HS-27A (cell line): ENCODE measurements around the gene APOL6.
"Not testable (repeated sequence)": the region's sequence is repeated elsewhere in the genome, so short reads cannot be mapped to it uniquely, and the experiment has no call there.

ENCODE experiments used
- DNase-seq: peaks from one replicate; pipeline ENCODE4 v3.0.0-alpha.2; 2012; ENCODE audit warnings: low read depth, missing footprints

APOL6 gene

DNA sequence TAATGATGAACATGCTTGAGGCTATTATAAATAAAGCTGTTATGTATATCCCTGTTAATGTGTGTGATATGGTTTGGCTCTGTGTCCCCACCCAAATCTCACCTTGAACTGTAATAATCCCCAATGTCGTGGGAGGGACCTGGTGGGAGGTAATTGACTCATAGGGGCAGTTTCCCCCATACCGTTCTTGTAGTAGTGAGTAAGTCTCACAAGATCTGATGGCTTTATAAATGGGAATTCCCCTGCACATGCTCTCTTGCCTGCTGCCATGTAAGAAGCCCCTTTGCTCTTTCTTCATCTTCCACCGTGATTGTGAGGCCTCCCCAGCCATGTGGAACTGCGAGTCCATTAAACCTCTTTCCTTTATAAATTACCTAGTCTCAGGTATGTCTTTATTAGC is 31.2 kb downstream of the APOL6 start:
- not testable (repeated sequence) for DNase-seq

- DNase-seq = no peak
Measured at GRCh38 chr22:35681454-35682052, 33.3 kb downstream of the APOL6 start.

DNA sequence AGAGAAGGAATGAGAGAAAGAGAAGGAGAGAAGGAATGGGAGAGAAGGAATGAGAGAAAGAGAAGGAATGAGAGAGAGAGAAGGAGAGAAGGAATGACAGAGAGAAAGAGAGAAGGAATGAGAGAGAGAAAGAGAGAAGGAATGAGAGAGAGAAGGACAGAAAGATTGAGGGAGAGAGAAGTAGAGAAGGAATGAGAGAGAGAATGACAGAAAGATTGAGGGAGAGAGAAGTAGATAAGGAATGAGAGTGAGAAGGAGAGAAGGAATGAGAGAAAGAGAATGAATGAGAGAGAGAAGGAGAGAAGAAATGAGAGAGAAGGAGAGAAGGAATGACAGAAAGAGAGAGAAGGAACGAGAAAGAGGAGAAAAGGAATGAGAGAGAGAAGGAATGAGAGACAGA is 35.3 kb downstream of the APOL6 start:
- DNase-seq = no peak

- no peak for DNase-seq
Measured at GRCh38 chr22:35684270-35684700, 36.0 kb downstream of the APOL6 start.

GRCh38 chr22:35684732-35685131 is 36.5 kb downstream of the APOL6 start:
- no peak for DNase-seq

DNA sequence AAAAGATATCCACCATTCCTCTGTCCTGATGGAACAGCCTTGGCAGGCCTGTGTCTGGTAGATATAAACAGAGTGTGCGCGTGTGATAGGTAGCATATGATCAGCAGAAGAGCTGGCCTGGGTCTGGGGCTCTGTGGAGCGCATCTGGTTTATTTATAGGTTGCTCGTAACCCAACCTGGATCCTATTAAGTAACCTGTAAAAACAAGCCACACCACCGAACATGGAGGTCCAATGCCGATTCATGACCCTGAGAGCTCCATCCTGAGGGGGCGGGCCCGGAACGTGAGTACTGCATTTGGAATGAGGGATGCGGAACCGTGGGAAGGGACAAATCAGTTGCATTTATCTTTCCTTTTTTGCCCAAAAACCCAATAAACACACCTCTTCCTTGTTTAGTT is 37.5 kb downstream of the APOL6 start:
- no peak for DNase-seq

GRCh38 chr22:35686298-35686697 is 38.1 kb downstream of the APOL6 start:
- DNase-seq = no peak

- DNase-seq = no peak
Measured at GRCh38 chr22:35687461-35687860, 39.2 kb downstream of the APOL6 start.

GRCh38 chr22:35688913-35689675 is 40.8 kb downstream of the APOL6 start:
- no peak for DNase-seq

GRCh38 chr22:35690001-35690400 is 41.8 kb downstream of the APOL6 start:
- no peak for DNase-seq

- no peak for DNase-seq
Measured at GRCh38 chr22:35695202-35695601, 47.0 kb downstream of the APOL6 start.

DNA sequence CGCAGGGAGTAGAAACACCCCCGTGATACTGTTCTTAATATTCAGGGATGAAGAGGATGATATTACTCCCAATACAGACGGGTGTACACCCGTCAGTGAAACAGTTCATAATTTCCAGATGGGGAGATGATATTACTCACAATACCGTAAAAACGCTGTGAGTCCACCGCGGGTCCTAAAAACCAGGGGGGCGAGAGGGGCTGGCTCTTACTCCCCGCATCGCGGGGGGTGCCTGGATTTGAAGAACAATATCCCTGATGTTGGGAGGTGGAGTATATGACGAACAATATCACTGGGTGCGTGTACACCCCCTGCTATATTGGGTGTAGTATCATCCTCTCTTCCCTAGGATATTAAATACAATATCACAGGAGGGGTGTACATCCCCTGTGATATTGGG is 48.9 kb downstream of the APOL6 start:
- DNase-seq = no peak

GRCh38 chr22:35699852-35700251 is 51.6 kb downstream of the APOL6 start:
- DNase-seq = not testable (repeated sequence)

DNA sequence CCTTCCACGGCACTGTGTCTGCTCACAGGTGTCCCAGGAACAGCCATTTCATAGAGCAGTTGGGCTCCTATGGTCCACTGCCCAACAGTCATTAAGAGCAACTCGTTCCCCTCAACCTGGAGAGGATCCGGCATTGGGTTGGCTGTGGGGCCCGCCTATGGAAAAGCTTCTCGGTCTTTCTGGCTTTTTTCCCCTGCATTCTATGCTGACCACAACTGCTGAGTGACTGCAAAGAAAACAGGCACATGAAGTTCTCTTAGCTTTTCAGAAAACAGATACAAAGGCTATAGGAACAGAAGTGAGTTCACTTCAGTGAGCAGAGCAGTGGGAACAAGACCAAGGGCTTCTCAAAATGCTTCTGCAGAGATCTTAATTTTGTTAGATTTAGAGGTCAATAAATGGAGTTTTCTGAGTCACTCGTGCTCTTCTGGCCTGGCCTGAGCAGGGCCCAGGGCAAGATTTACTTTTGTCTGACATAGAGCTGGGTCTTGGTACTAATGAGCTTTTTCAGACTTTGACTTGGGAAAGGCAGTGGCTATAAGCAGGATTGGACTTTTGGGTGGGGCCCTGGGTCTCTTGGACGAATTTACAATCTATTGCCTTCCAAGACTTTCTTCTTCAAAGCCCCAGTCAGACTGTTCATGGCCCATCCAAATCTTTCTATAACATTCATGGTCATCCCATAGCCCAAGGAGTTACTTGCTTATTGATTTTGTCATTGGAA is 55.8 kb downstream of the APOL6 start:
- no peak for DNase-seq

- DNase-seq = peak; percentile 69
Measured at GRCh38 chr22:35705141-35705540, 56.9 kb downstream of the APOL6 start.

DNA sequence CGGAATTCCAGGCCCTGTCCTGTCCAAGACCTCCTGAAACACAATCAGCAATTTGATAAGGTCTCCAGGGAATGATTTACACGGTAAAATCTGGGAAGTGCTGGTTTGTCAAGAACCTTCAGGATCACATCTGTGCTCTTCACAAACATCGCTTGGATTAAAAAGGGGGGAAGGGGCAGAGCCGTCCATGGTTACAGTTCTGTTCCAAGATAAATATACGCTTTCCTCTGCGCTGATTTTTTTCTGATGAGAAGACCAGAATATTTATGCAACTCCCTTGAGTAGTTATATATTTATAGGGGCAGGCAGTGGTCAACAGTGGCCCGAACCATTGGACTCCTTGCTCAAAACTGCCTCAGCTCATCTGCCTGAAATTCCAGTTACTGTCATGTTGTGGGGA is 60.2 kb downstream of the APOL6 start:
- DNase-seq = no peak

DNA sequence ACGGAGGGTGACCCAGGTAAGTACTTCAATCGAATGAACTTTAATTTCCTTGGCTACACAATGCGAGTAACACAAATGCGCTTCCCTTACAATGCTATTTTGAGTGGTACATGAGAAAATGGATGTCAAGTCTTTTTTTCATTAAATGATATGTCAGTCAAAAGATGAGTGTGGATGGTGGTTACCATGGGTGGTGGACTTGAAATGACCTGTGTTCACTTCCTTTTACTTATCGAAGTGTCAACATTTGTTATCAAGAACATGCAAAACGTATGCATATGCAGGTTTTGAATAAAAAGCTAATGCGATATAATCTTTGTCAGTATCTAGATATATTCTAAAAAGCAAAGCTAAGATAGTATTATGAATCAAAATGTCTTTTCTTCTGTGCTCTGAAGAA is 60.7 kb downstream of the APOL6 start:
- DNase-seq = no peak

DNA sequence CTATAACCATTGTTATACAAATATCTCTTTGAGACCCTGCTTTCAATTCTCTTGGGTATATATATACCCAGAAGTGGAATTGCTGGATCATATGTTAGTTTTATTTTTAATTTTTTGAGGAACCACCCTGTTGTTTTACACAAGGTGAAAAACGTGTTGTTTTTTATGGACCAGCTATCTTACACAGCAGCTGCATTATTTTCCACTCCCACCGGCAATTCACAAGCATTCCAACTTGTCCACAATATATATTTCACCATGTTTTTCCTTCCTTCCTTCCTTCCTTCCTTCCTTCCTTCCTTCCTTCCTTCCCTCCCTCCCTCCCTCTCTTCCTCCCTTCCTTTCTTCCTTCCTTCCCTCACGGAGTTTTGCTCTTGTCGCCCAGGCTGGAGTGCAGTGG is 63.1 kb downstream of the APOL6 start:
- no peak for DNase-seq

DNA sequence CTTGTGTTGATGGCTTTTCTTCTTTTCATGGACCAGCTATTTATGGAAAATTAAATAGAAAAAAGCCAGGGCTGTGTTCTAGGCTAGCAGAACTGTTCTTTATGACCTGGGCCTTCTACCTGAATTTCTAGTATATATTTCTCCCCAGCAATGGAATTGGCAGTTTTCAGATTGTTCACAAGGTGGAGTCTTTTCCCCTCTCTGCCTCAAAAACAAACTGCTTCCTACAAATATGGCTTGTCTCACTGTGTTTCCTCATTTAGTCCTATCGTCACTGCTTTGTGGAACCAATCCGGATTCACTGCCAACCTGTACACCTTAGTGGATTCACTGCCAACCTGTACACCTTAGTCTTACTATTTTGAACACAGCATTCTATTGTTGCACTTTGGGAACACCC is 64.4 kb downstream of the APOL6 start:
- DNase-seq = no peak

- no peak for DNase-seq
Measured at GRCh38 chr22:35717572-35717971, 69.3 kb downstream of the APOL6 start, which contains the start of gene APOL5. TSS of gene APOL5 (plus strand) at chr22:35717872. CDS start at chr22:35717872, 0 bp downstream.
